IPS DF 6.9 (cell line): Measurements from ENCODE around the gene GATAD2A.
A peak's percentile ranks its signal among the peaks of the same experiment; 100 is the strongest.

Experiments used
- DNase-seq: peaks from one replicate; pipeline ENCODE4 v3.0.0-alpha.2; 2013; ENCODE audit warnings: low read depth, low spot score
- H3K27ac ChIP-seq: one replicate; pipeline ENCODE4 v1.5.1; 2013; ENCODE audit warnings: low read length, control low read depth
- H3K27me3 ChIP-seq: 2 replicates; pipeline ENCODE4 v1.6.1; 2013; ENCODE audit warnings: mild to moderate bottlenecking, low read length; ENCODE audit not compliant: control insufficient read depth, insufficient read depth
- H3K36me3 ChIP-seq: 2 replicates; pipeline ENCODE4 v1.6.1; 2013; ENCODE audit warnings: low read length; ENCODE audit not compliant: control insufficient read depth, insufficient read depth
- H3K4me1 ChIP-seq: 2 replicates; pipeline ENCODE4 v1.6.1; 2013; ENCODE audit warnings: low read length; ENCODE audit not compliant: control insufficient read depth, insufficient read depth
- H3K4me3 ChIP-seq: 2 replicates; pipeline ENCODE4 v1.5.1; 2013; ENCODE audit warnings: mild to moderate bottlenecking, low read length
- H3K9me3 ChIP-seq: 2 replicates; pipeline ENCODE4 v1.6.1; 2013; ENCODE audit warnings: low read length, inconsistent platforms; ENCODE audit not compliant: control insufficient read depth, insufficient read depth
- WGBS: extraction: QIAGEN DNeasy Blood & Tissue Kit; methylation state at CpG from one replicate; pipeline ENCODE4 v1.1.7; 2013; ENCODE audit warnings: mixed read lengths, missing lambda C conversion rate; ENCODE audit not compliant: insufficient read length, insufficient coverage; 5-methylcytosine and 5-hydroxymethylcytosine counted together

Gene GATAD2A

DNA sequence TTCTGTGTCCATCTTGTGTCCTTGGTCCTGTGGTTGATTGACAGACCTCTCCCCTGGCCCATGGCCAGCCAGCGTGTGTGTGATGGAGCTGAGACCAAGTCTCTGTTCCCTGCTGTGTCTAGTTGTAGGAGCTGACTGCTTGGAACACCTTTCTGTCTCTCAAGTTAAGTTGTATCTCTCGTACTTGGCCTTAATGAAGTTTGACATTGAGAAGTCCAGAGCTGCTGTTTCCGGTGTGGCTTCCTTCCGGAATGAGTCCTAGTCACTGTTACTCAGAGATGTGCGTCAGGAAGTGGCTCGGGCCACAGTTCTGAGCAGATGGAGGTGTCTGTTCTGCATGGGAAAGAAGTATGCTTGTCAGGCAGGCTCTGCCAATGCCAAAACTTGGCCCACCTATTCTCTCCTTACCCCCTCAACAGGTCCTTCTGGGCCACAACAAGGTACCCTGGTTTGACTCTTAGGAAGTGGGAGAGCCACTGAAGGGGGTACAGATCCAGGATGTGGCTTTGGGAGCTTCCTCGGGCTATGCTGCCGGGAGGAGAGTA, 54.3 kb downstream of the GATAD2A start:
- no CpG with 5 or more reads among the region's 8 CpGs for WGBS
- H3K27ac ChIP-seq = no peak overlapping the region
- H3K36me3 ChIP-seq = no peaks in the 10 kb centered on the region; the same call in 1 of the 2 replicates
- H3K9me3 ChIP-seq = no peaks in the 10 kb centered on the region
- peaks cover 27% of the 10 kb centered on the region for H3K4me1 ChIP-seq
- DNase-seq = no peak
- no peaks in the 10 kb centered on the region for H3K27me3 ChIP-seq
- no peak overlapping the region for H3K4me3 ChIP-seq

DNA sequence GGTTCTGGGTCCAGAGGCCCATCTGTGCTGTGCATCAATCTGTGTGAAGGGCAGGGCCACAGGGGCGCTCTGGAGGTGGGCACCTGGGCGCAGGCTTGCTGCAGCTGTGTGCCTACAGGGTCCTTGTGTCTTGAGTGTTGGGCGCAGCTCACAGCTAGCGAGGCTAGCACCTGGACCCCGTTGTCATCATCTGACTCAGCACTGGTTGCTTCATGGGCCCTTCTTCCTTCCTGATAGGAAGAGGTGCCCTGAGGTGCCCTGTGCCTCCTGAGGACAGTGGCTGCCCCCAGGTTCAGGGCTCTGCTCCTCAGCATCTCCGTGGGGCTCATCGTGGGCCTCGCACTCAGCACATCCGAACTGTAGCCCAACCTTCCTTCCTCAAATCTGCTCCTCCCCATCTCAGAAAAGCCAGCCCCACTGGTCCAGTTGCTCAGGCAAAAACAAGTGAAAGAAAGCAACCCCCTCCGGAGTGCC, 54.8 kb downstream of the GATAD2A start:
- DNase-seq = no peak
- H3K36me3 ChIP-seq = peaks cover under 1% of the 10 kb centered on the region; the same call in 1 of the 2 replicates
- no peak overlapping the region for H3K4me3 ChIP-seq
- H3K4me1 ChIP-seq = peaks cover 29% of the 10 kb centered on the region
- H3K27me3 ChIP-seq = no peaks in the 10 kb centered on the region
- H3K9me3 ChIP-seq = no peaks in the 10 kb centered on the region
- WGBS = no CpG with 5 or more reads among the region's 10 CpGs
- H3K27ac ChIP-seq = no peak overlapping the region

DNA sequence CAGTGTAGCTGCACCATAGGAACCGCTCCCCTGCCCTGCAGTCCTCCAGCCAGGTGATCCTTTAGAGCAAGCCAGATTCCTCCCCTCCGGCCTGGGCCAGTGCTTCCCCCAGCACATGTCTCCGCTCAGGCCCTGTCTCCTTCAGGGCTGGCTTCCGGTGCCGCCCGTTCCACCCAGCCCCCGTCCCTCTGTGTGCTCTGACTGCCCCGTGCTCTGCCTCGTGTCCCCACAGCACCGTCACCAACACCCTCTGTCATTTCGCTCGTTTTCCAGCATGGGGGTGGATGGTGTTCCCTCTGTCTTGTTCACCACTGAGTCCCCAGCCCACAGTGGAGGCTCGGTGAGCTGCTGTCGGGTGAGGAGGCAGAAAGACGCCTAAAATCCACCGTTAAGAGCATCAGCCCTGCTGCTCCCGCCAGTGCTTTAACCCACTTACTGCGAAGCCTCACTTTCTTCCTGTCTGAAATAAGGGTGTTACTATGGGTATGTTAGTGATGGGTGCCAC, 55.3 kb downstream of the GATAD2A start:
- no peak for DNase-seq
- WGBS = no CpG with 5 or more reads among the region's 18 CpGs
- Histone ChIP-seq H3K4me1 (peaks cover 29% of the 10 kb centered on the region), H3K27ac (no peak overlapping the region), H3K9me3 (no peaks in the 10 kb centered on the region), H3K4me3 (no peak overlapping the region), H3K27me3 (no peaks in the 10 kb centered on the region), H3K36me3 (peaks cover 6% of the 10 kb centered on the region; the same call in 1 of the 2 replicates)

DNA sequence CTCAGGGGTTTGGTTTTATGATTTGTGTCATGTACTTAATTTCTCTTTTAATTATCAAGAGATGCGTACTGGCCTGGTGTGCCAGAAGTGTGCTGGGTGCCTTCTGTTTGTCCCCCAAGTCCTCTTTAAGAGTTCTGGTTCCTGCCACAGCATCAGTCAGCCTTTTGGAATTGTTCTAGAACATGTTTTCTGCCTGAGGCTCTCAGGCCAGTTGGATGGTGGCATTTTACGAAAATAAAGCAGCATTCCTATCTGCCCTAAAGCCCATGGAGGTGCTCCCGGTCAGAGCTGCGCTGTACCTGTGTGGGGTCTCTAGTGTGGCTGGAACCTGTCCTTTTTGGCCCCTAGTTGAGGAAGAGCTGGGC, 55.8 kb downstream of the GATAD2A start:
- DNase-seq = no peak
- WGBS = no CpG with 5 or more reads among the region's 4 CpGs
- no peaks in the 10 kb centered on the region for H3K9me3 ChIP-seq
- H3K27me3 ChIP-seq = no peaks in the 10 kb centered on the region
- H3K4me3 ChIP-seq = no peak overlapping the region
- peaks cover 8% of the 10 kb centered on the region for H3K36me3 ChIP-seq
- H3K27ac ChIP-seq = no peak overlapping the region
- H3K4me1 ChIP-seq = peaks cover 29% of the 10 kb centered on the region

DNA sequence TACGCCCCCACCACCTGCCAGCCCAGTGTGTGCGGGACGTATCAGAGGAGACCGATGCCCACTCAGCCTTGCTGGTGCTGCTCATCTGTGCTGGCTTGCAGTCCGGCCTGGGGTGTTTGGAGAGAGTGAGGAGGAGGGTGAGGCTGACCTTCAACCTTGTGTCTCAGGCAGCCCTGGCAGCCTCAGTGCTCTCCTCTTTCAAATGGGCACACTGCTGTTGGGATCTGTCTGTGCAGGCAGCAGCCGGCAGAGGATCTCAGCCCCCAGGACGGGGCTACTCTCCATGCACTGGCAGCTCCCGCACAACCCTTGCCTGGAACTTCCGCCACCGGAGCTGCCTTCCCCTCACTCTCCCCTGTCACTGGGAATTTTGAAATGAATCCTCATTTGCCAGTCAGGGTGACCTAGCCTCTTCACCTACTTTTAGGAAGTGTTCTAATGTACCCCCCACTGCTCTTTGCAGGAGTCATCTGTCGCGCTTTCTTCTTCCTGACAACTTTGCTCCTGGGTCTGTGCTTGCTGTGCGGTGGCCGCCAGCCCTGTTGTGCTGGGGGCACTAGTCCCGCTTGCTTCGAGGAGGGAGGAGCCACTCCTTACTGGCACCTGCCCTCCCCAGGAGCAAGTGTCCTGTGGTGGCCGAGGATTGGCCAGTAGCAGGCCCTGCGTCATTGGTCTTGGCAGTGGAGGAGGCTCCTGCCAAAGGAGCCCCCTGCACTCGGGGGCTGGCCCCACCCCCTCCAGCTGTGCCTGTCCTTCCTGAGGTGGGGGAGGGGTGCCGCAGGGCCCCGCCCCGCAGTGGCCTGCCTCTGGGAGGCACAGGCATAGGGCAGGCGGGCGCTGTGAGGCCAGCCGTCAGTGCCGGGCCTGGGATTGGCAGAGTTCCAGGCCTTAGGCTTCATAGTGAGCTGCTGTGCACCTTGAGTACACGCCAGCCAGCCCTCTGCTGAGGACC, 56.5 kb downstream of the GATAD2A start:
- Histone ChIP-seq H3K4me1 (peaks cover 29% of the 10 kb centered on the region), H3K36me3 (peaks cover 13% of the 10 kb centered on the region), H3K4me3 (no peak overlapping the region), H3K27ac (no peak overlapping the region), H3K9me3 (no peaks in the 10 kb centered on the region), H3K27me3 (no peaks in the 10 kb centered on the region)
- no CpG with 5 or more reads among the region's 27 CpGs for WGBS
- peak; percentile 73 for DNase-seq

DNA sequence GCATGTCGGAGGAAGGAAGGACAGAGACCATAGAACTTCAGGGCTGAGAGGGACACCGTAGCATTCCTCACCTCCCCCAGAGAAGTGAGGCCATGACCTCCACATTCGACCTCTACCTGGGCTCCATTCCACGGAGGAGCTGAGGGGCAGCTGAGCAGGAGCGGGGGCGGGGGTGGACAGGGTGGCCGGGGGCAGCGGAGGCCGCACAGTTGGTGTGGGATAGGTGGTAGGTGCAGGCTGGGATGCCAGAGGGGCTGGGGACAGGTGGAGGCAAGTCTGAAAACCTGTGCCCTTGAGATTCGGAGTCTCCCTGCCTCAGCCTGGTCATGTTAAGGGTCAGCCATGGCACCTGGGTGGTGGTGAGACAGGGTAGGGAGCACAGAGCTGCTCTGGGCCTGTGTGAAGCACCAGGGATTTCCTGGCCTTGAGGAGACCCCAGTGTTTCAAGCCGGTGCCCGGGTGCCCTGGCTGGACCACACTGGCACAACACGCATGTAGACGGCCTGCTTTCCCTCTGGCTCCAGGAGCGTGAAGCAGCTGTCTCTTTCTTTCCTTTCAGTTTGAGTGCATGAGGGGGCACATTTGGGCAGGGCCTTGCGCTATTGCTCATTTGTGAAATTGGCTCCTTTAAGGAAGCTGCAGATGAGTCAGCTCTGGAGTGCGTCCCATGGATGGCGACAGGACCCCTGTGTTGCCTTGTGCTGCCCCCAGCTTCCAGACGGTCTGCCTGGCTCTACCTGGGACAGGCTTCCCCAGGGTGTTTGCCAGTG, 58.1 kb downstream of the GATAD2A start:
- no peaks in the 10 kb centered on the region for H3K27me3 ChIP-seq
- no peak overlapping the region for H3K4me3 ChIP-seq
- no peaks in the 10 kb centered on the region for H3K9me3 ChIP-seq
- H3K4me1 ChIP-seq = peaks cover 29% of the 10 kb centered on the region
- H3K36me3 ChIP-seq = peaks cover 13% of the 10 kb centered on the region
- WGBS = no CpG with 5 or more reads among the region's 19 CpGs
- H3K27ac ChIP-seq = no peak overlapping the region
- no peak for DNase-seq

DNA sequence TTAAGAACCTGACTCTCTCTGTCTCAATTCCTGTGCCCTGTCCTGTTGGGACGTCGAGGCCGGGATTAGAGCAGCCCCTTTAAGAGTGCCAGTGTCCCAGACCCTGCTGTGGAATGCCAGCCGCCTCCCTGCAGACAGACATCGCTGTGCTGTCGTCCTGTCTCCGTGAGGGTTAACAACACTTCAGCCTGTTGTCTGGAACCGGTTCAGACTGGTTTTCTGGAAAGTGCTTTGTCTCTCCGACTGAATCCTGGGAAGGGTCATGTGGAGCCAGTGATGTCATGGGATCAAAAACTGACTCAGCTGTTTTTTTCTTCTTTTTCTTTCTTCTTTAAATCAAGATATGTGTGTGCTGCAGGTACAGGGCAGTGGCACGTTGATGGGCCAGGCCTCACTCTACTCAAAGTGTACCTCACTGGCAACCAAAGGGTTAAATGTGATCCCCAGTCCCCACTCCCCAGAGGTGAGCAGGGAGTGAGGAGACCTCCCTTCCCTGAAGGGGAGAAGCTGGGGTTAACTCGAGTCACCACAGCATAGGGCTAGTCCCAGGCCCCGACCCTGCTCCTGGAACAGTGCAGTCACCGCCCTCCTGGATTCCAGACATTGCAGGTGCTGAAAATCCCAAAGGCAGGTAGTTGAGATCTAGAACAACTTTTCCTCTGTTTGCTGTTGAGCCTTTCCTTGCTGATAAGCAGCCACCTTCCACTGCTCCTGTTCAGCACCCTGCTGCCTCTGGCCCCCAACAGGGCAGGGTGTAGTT, 59.0 kb downstream of the GATAD2A start:
- WGBS = no CpG with 5 or more reads among the region's 13 CpGs
- H3K27me3 ChIP-seq = no peaks in the 10 kb centered on the region
- no peak for DNase-seq
- peaks cover 29% of the 10 kb centered on the region for H3K4me1 ChIP-seq
- H3K4me3 ChIP-seq = no peak overlapping the region
- H3K36me3 ChIP-seq = peaks cover 13% of the 10 kb centered on the region
- no peak overlapping the region for H3K27ac ChIP-seq
- no peaks in the 10 kb centered on the region for H3K9me3 ChIP-seq

DNA sequence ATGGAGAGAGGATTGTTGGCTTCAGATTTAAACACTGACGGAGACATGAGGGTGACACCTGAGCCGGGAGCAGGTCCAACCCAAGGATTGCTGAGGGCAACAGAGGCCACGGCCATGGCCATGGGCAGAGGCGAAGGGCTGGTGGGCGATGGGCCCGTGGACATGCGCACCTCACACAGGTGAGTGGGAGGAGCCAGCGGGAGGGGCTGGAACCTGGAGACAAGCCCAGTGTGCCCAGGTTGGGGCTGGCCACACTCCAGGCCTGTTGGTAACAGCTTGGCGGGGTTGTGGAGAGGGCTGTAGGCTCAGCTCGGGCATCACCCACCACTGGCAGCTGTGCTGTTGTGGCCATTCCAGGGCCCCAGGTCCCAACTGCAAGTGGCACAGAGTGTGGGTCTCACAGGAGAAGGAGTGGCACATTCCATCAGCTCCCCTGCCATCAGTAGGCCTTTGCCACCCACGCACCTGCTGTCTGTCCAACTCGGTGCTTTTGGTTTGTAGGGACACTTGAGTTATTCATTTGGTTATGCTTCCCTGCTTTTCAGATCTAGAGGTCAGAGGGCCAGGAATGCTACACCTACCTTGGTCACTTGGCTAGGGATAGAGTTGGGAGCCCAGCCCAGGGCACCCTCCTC, 60.1 kb downstream of the GATAD2A start:
- H3K27me3 ChIP-seq = no peaks in the 10 kb centered on the region
- no peak overlapping the region for H3K4me3 ChIP-seq
- H3K27ac ChIP-seq = no peak overlapping the region
- whole genome bisulfite sequencing = no CpG with 5 or more reads among the region's 12 CpGs
- DNase-seq = no peak
- peaks cover 29% of the 10 kb centered on the region for H3K4me1 ChIP-seq
- peaks cover 13% of the 10 kb centered on the region for H3K36me3 ChIP-seq
- no peaks in the 10 kb centered on the region for H3K9me3 ChIP-seq

DNA sequence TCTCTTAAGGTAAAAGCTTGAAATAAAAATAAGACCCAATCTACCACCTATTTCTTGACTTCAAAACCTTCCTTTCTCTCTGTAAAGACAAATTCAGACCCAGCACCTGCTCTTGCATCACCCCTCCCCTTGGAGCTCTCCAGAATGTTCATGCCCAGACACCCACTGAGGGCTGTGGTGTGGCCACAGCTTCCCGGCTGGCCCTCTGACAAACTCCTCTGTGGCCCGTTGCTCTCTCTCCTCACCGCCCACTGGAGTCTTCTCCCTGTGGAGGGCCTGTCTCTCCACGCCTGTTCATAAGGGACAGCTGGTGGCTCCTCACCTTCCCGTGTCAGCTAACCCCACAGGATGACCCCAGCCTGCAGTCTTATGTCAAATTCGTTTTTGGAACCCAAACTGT, 60.7 kb downstream of the GATAD2A start:
- H3K9me3 ChIP-seq = no peaks in the 10 kb centered on the region
- H3K4me3 ChIP-seq = no peak overlapping the region
- peaks cover 24% of the 10 kb centered on the region for H3K4me1 ChIP-seq
- no peak for DNase-seq
- peaks cover 13% of the 10 kb centered on the region for H3K36me3 ChIP-seq
- H3K27ac ChIP-seq = no peak overlapping the region
- whole genome bisulfite sequencing = no CpG with 5 or more reads among the region's 6 CpGs
- no peaks in the 10 kb centered on the region for H3K27me3 ChIP-seq
